Activated effector memory CD4-positive, alpha-beta T cell treated with anti-CD3 and anti-CD28 coated beads, Interleukin-2, amount 50 U/mL, for 16 hours (primary cell): ENCODE results near the gene PIAS1.
A peak's percentile ranks its signal among the peaks of the same experiment; 100 is the strongest.
"Not testable (repeated sequence)": the region's sequence is repeated elsewhere in the genome, so short reads cannot be mapped to it uniquely, and the experiment has no call there.

Experiments used
- DNase-seq: peaks from one replicate; pipeline ENCODE4 v3.0.0-alpha.2; 2020

The PIAS1 gene

DNA sequence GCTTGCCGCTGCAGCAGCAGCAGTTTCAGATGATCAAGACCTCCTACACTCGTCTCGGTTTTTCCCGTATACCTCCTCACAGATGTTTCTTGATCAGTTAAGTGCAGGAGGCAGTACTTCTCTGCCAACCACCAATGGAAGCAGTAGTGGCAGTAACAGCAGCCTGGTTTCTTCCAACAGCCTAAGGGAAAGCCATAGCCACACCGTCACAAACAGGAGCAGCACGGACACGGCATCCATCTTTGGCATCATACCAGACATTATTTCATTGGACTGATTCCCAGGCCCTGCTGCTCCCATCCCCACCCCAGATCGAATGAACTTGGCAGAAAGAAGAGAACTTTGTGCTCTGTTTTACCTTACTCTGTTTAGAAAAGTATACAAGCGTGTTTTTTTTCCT is 133.4 kb downstream of the PIAS1 start:
- DNase-seq: no peak

DNA sequence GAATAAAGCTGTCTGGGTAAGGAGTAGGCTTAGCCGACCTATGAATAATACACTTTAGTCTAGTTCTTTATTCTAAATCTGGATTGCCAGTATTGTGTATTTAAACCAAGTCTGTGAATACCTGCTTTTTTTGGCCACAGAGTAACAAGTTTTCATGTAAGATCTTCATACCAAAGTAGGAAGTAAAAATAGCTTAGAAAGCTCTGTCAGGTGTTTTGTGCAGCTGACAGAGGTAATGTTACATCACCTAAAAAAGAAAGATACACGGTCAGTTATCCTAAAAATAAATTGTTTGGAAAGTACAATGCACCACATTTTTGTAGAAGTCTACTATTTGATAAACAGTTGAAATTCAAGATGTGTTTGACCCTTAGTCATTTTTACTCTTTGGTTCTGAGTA is 134.5 kb downstream of the PIAS1 start:
- DNase-seq: no peak

- no peak for DNase-seq
These were observed 135.9 kb downstream of the PIAS1 start for GRCh38 chr15:68190048-68190447.

GRCh38 chr15:68191555-68191954 is 137.4 kb downstream of the PIAS1 start:
- no peak for DNase-seq

DNA sequence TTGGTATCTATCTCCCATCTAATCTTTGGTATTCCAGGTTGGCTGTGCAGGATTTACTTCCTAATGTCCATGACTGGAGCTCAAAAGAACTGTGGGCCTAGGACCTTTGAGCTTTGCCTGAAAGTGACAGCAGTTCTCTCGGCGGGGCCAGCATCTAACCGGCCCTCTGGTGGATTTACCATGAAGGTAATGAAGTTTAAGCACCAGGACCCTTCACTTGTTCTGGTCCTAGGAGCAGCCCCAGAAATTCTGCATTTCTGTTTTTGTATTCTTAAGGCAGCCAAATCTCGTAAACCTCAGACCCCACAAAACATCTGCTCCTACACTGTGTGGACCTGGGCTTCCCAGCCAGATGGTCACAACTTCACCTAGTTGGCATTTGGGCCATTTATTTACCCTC is 138.0 kb downstream of the PIAS1 start:
- no peak for DNase-seq

GRCh38 chr15:68192804-68193486 is 138.8 kb downstream of the PIAS1 start:
- no peak for DNase-seq

GRCh38 chr15:68195336-68196112 is 141.4 kb downstream of the PIAS1 start:
- no peak for DNase-seq

- no peak for DNase-seq
These were observed 142.5 kb downstream of the PIAS1 start for GRCh38 chr15:68196445-68197169.

DNA sequence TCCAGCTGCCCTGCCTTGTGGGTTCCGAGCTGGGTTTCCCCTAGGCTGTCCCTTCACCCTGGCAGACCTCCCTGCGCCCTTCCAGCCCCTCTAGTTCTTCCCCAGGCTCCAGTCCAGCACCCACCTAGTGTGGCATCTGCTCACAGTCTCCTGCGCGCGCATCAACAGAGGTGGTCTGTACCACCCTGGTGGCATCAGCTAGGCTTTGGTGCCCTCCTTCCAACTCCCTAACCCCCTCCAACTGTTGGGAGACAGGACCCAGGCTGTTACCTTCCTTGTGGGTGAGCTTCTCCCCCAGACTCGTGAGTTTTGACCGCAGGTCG is 143.0 kb downstream of the PIAS1 start:
- DNase-seq: no peak

GRCh38 chr15:68197661-68198437 is 143.7 kb downstream of the PIAS1 start:
- DNase-seq: peak; percentile 48

GRCh38 chr15:68199340-68199739 is 145.2 kb downstream of the PIAS1 start:
- DNase-seq: no peak

- peak; percentile 55 for DNase-seq
These were observed 146.1 kb downstream of the PIAS1 start for GRCh38 chr15:68200016-68200861.

DNA sequence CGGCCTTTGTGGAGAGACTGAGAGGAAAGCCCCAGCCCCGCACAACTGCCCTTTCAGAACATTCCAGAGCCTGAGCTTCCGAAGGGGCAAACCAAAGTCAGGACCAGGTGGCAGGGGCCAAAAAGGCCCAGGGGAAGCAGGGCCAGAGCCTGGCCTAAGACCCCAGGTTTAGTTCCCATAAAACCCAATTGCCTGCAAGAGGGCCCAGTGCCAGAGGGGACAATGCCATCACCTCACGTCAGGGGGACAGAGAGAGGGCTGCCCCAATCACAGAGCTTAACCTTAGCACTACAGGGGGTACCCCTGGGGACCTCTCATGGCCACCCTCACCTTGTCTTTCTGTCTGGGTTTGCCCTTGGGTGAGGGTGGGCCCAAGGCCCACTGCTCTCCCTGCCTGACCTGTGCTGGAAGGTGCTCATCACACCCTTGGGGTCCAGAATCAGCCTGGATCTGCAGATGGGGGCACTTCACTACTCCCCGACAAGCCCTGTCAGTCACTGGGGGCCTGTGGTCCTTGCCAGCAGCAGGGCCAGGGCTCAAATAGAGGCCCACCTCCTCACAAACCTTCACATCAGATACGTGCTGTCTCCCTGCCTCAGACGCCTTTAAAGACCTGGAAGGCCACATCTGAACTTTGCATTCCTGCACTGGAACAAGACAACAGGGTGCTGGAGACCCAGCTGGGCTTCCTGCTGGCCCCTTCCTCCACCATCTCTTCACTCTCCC is 147.2 kb downstream of the PIAS1 start:
- peak; percentile 41 for DNase-seq

- no peak for DNase-seq
These were observed 147.8 kb downstream of the PIAS1 start for GRCh38 chr15:68201879-68202261.

- DNase-seq: not testable (repeated sequence)
These were observed 148.9 kb downstream of the PIAS1 start for GRCh38 chr15:68202994-68203393.

DNA sequence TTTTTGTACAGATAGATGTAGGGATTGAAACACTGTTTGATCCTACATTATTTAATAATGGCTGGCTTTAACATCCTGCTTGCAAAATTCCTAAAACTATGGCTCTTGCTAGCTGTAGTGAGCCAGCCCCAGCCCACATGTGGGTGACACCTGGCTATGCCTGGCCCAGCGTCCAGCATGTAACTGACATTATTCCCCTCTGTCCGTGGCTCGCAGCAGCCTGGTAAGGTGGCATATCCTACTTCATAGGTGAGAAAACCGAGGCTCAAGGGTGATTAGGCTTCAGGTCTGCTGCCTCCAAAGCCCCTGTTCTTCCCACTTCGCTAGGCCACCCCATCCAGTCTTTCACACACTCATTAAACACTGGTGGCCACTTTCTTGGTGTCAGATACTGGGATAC is 149.4 kb downstream of the PIAS1 start:
- no peak for DNase-seq

GRCh38 chr15:68203956-68204355 is 149.8 kb downstream of the PIAS1 start:
- peak; percentile 42 for DNase-seq

- DNase-seq: no peak
These were observed 150.2 kb downstream of the PIAS1 start for GRCh38 chr15:68204361-68204760.

GRCh38 chr15:68204776-68205557 is 150.9 kb downstream of the PIAS1 start, which contains the start of gene CALML4:
CALML4 (minus strand) TSS chr15:68205332; CDS start chr15:68205247, 85 bp downstream.
- DNase-seq: peak; percentile 42

GRCh38 chr15:68205558-68205944 is 151.4 kb downstream of the PIAS1 start:
- no peak for DNase-seq
